ENCODE measurements around the gene GALNT2.

Gene GALNT2

DNA sequence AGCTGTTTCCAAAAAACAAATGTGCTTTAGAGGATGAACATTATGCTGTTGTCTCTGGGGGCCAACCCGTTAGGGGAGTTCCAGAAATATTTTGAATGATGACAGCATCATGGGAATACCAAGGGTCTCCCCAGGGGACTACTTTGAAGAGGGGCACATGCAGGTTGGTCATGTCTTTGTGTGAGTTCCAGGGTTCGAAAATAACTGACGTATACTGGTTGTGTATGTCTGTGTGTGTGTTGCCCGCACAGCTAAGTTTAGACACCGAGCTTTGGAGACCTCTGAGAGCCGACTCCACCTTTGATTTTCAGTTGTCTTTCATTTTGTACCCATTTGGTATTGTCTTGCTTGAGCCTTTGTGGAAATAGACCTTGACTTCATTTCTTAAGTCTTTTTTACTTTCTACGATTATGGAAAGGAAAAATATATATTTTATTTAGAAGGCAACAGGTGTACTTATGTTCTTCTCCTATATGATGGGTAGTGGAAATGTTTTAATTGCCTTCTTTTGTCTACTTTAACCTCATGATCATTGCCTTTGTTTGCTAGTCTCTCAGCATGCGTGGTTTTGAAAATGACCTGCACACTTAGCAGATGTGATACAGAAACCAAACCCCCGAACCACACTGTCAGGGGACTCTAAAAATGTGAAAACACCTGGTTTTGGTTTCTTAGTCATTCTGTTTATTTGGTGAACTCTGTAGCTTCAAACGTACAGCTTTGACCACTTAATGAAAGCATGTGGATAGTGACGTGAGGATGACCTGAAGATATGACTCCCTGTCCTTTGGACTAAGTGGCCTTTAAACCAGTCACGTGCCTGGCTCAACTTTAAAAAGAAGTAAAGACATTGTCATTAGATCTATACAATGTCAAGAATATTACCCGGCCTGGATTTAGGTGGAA, 56.5 kb downstream of the GALNT2 start:
- TF ChIP-seq SIN3A (IDR thresholded peaks at IDR 0.05; ENCODE audit: borderline replicate concordance, insufficient read depth, low read length) (no peak), TAF1 (IDR thresholded peaks at IDR 0.05; ENCODE audit: borderline replicate concordance, insufficient read depth, low read length) (no peak), FOXP2 (optimal IDR thresholded peaks at IDR 0.05; ENCODE audit: borderline replicate concordance, extremely low read depth, extremely low read length, insufficient read depth) (no peak), POLR2AphosphoS5 (IDR thresholded peaks at IDR 0.05; ENCODE audit: low read depth, low read length) (no peak)
- TF ChIP-seq, protein P1, sequence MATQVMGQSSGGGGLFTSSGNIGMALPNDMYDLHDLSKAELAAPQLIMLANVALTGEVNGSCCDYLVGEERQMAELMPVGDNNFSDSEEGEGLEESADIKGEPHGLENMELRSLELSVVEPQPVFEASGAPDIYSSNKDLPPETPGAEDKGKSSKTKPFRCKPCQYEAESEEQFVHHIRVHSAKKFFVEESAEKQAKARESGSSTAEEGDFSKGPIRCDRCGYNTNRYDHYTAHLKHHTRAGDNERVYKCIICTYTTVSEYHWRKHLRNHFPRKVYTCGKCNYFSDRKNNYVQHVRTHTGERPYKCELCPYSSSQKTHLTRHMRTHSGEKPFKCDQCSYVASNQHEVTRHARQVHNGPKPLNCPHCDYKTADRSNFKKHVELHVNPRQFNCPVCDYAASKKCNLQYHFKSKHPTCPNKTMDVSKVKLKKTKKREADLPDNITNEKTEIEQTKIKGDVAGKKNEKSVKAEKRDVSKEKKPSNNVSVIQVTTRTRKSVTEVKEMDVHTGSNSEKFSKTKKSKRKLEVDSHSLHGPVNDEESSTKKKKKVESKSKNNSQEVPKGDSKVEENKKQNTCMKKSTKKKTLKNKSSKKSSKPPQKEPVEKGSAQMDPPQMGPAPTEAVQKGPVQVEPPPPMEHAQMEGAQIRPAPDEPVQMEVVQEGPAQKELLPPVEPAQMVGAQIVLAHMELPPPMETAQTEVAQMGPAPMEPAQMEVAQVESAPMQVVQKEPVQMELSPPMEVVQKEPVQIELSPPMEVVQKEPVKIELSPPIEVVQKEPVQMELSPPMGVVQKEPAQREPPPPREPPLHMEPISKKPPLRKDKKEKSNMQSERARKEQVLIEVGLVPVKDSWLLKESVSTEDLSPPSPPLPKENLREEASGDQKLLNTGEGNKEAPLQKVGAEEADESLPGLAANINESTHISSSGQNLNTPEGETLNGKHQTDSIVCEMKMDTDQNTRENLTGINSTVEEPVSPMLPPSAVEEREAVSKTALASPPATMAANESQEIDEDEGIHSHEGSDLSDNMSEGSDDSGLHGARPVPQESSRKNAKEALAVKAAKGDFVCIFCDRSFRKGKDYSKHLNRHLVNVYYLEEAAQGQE (IDR thresholded peaks at IDR 0.05; ENCODE audit: insufficient read depth in 1 of 2, low read depth in 2 of 2, low read length in 2 of 2) = no peak

DNA sequence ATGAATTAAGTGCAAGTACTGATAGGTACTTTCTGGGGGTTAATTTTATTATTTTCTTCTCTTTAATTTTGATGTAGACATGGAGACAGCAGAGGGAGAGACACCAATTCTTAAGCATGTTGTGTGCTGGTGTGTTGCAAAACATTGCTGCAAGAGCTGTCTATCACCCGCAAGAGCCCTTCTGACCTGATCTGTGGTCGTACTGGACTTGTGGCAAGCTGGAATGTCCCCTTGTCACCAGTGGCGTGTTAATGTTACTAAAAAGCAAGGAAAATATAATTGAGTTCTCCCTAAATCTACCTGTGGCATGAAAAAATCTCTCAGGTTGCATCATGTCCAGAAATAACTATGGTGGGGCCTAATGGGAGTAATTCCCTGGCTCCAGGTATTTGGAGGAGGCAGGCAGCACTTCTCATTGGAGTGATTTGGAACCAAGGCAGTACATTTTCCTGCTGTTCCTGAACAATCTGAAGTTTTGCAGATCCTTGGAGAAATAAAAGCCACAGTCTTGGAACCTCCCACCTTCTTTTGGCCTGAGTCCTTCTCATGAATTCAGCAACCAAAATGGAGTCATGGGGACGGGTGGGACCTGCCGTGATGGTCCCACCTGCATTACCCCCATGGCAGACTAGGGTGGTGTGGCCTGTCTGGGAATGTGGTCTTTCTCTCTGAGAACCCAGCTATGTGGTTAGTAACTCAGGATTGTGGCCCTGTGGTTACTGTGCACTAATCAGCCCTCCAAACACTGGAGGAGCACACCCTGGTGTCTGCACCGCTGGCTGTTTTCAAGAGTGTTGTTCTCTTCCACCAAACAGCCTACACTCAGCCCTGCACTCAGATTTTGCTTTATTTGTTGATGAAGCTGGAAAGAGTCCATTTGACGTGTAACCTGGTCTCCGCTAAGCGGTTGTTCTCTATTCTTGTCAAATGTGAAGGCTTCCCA, 57.4 kb downstream of the GALNT2 start:
- no peak for TF ChIP-seq POLR2AphosphoS5 (IDR thresholded peaks at IDR 0.05; ENCODE audit: low read depth, low read length)
- no peak for TF ChIP-seq FOXP2 (optimal IDR thresholded peaks at IDR 0.05; ENCODE audit: borderline replicate concordance, extremely low read depth, extremely low read length, insufficient read depth)
- no peak for TF ChIP-seq TAF1 (IDR thresholded peaks at IDR 0.05; ENCODE audit: borderline replicate concordance, insufficient read depth, low read length)
- TF ChIP-seq SIN3A (IDR thresholded peaks at IDR 0.05; ENCODE audit: borderline replicate concordance, insufficient read depth, low read length) = no peak
- TF ChIP-seq, protein P1 (IDR thresholded peaks at IDR 0.05; ENCODE audit: insufficient read depth in 1 of 2, low read depth in 2 of 2, low read length in 2 of 2) = no peak

DNA sequence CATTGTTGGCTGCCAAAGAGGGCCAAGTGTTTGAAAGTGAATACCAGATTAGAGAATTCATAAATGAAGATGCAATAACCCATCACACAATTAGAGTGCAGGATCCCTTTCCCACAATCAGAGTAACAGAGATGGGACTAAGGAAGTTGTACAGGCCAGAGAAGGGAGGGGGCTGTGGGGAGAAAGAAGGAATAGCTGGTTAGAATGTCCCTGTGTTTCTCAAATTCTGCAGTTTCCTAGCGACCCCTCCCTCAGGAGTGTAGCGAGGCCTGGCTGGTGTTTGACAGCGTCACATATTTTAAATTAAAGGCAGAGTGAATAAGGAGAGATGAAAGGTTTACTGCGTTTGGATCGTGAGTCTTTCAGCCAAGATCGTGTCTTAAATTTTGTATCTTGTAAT, 58.1 kb downstream of the GALNT2 start:
- TF ChIP-seq POLR2AphosphoS5 (IDR thresholded peaks at IDR 0.05; ENCODE audit: low read depth, low read length) (no peak), TAF1 (IDR thresholded peaks at IDR 0.05; ENCODE audit: borderline replicate concordance, insufficient read depth, low read length) (no peak), FOXP2 (optimal IDR thresholded peaks at IDR 0.05; ENCODE audit: borderline replicate concordance, extremely low read depth, extremely low read length, insufficient read depth) (no peak), SIN3A (IDR thresholded peaks at IDR 0.05; ENCODE audit: borderline replicate concordance, insufficient read depth, low read length) (no peak)
- TF ChIP-seq, protein P1 (IDR thresholded peaks at IDR 0.05; ENCODE audit: insufficient read depth in 1 of 2, low read depth in 2 of 2, low read length in 2 of 2) = no peak

DNA sequence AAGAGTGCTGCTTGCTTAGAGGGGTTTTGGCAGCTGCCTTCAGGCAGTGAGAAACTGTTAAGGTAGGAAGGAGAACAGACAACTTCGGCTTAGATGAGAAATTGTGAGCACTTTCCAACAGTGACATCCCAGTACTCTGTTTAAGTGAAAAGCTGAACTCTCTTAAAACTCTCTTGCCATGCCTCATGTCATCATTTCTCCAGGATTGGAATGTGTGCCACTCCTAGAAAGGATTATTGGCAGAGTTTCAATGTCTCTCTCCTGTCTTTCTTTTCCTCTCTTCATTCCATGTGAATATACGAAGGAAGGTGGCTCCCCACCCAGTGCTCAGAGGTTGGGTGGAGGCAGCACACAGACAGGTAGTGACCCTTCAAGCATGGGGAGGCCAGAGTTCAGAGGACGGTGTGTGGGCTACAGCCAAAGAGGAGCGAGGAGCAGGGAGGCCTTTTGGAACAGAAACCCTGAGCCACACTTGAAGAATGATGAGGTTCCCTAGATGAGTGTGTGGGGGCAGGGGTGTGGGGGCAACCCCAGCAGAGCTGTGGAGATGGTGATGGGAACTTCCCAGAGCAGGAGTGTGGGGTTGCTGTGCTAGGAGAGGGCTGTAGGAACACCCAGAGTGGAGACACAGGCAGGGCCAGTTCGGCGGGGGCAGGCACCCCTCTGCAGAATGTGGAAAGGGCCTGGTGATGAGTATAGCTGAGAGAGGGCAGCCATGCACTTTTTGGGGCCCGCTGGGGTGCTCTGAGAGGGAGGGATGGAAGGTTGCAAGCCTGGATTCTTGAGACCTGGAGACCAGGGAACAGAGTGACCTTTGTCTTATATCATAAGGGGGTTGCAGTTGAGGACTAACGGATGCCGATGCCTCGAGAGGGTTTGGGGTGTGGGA, 58.8 kb downstream of the GALNT2 start:
- TF ChIP-seq SIN3A (IDR thresholded peaks at IDR 0.05; ENCODE audit: borderline replicate concordance, insufficient read depth, low read length) = no peak
- no peak for TF ChIP-seq POLR2AphosphoS5 (IDR thresholded peaks at IDR 0.05; ENCODE audit: low read depth, low read length)
- TF ChIP-seq, protein P1 (IDR thresholded peaks at IDR 0.05; ENCODE audit: insufficient read depth in 1 of 2, low read depth in 2 of 2, low read length in 2 of 2) = no peak
- TF ChIP-seq FOXP2 (optimal IDR thresholded peaks at IDR 0.05; ENCODE audit: borderline replicate concordance, extremely low read depth, extremely low read length, insufficient read depth) = no peak
- TF ChIP-seq TAF1 (IDR thresholded peaks at IDR 0.05; ENCODE audit: borderline replicate concordance, insufficient read depth, low read length) = no peak
